GM19463 (cell line): ENCODE measurements around the gene APOLD1.
"Not testable (repeated sequence)": the region's sequence is repeated elsewhere in the genome, so short reads cannot be mapped to it uniquely, and the experiment has no call there.

ENCODE experiments used
- ATAC-seq: cut with Tn5 transposase; IDR thresholded peaks from one replicate; pipeline ENCODE4 v1.9.1; 2021; ENCODE audit warnings: mild to moderate bottlenecking, moderate library complexity; ENCODE audit not compliant: unreplicated experiment

The APOLD1 gene

GRCh38 chr12:12839003-12839395 lies 53.5 kb downstream of the APOLD1 start:
- ATAC-seq, result no peak

DNA sequence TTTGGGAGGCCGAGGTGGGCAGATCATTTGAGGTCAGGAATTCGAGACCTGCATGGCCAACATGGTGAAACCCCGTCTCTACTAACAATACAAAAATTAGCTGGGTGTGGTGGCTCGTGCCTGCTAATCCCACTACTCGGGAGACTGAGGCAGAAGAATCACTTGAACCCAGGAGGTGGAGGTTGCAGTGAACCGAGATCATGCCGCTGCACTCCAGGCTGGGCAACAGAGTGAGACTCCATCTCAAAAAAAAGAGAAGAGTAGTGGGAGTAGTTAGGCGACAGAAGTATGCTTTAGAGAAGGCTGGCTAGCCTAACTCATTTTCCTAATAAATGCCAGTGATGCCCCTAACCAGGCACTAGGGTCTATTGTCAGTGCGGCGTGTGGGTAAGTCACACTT lies 54.0 kb downstream of the APOLD1 start:
- ATAC-seq, result not testable (repeated sequence)

DNA sequence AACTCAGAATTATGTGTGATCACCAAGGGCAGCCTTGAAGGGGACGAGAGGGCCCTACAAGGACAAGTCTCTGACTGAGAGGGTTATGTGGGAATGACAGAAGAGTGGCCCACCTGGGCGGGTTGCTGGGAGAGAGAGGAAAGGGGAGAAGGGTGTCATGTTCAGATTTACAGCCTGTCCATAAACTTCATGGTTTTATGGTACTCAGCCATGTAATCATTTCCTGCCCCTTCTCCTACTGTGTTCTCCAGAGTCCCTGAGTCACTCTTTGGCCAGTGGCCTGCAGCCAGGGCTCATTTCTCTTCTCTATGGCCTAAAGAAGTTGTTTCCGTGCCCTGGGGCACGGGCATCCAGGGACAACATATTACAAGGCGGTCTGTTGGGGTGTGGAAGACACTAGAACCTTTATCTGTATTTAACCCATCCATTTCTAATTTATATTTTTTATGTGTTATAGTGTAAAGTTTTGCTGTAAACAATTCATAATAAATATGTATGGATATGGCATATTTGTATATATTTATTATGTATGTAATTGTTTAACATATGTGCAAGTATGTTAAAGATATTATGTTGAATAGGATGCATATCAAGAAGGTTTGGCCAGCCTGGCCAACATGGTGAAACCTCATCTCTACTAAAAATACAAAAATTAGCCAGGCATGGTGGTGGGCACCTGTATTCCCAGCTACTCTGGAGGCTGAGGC lies 54.6 kb downstream of the APOLD1 start:
- no peak for ATAC-seq

DNA sequence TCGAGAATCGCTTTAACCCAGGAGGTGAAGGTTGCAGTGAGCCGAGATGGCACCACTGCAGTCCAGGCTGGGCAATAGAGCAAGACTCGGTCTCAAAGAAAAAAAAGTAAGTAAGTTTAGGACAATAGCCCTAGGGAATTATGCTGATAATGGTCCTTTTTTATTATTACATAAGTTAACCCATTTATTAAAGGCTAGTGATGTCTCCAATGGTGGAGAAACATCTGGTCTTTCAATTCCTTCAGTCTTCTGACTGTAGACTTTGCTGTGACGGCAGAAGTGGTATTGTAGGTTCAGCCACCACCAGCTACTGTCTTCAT lies 55.1 kb downstream of the APOLD1 start:
- no peak for ATAC-seq
